Measurements from ENCODE around the gene CDK11B.
"Not testable (repeated sequence)": the region's sequence is repeated elsewhere in the genome, so short reads cannot be mapped to it uniquely, and the experiment has no call there.

CDK11B gene

DNA sequence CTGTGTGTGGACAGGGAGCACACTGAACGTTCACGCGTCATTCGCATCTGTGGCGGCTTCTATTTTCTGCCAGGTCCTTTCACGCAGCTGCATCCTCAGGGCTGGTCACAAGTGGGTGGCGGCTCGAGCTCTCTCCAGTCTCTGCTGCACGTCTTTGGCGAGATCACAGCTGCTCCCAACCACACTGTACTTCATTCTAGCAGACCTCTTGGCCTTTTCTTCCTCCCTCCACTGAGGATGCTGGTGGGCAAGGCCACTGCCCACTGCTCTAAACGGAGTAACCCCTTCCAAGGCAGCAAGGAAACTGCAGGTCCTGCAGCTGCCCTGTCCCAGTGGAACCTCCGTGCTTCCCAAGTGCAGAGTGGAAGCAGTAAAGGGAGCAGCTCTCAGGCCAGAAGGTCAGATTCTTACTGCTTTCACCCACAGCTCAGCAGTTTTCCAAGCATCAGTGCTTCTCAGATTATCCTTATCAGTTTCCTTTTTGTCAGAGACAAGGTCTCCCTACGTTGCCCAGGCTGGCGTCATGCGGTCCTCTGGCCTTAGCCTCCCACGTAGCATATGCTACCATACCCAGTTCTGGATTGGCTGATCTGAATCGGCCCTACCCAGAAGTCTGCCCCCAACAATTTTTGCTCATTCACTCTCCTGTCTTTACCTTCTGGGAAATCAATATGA, 11.1 kb downstream of the CDK11B start:
- not testable (repeated sequence) for DNase-seq

DNA sequence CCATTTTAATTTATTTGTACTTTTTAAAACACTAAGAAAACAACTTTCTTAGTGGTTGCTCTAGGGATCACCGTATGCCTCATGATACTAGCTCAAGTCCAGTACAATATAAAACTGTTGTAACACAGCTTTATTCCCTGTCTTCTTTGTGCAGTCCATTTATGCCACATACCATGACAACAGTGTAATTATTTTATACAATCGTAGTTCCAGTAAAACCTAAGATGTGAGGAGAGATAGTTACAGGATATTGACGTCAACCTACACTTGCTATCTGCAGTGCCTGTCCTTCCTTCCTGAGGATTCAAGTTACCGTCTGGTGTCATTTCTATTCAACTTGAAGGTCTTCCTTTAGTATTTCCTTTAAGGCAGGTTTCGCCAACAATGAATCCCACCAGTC, 12.5 kb downstream of the CDK11B start:
- not testable (repeated sequence) for DNase-seq

DNA sequence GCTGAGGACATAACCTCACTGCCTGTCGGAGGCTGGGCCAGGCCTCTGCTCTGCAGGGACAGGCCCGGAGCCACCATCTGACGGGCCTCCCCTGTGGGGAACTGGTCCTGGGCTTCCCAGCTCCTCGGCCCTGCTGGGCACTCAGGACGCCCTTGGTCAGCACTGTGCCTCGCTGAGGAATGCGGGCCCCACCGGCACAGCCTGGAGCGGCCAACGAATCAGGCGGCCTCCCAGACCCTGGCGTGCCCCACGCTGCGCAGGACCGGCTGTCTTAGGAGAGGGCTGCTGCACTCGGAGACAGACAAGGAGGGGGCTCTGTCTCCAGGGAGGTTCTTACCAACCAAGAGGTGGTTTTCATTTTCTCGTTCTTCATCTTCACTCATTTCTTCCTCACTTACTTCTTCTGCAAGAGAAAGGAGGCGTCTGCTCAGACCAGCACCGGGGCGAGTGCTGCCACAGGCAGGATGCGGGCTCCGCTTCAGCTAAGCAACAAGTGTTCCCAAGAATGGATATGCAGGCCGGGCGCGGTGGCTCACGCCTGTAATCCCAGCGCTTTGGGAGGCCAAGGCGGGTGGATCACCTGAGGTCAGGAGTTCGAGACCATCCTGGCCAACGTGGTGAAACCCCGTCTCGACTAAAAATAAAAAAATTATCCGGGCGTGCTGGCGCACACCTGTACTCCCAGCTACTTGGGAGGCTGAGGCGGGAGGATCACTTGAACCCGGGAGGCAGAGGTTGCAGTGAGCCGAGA, 17.9 kb downstream of the CDK11B start:
- DNase-seq, result not testable (repeated sequence)

DNA sequence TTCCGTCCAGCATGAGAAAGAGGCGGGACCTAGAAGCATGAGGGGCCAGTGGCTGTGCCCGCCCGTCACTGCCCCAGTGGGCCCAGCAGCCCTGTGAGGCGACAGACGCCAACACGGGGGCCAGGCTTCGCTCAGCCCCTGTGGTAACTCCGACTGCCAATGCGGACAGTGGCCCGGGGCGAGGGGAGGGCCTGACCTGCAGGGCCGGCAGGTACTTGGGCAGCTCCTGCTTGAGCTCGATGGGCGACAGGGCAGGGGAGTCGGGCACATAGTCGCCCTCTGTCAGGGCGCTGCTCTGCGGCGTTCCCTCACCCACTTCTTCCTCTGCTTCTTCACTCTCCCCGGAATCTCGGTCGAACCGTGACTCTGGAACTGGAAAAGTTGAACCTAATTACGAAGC, 18.7 kb downstream of the CDK11B start:
- DNase-seq, result not testable (repeated sequence)

DNA sequence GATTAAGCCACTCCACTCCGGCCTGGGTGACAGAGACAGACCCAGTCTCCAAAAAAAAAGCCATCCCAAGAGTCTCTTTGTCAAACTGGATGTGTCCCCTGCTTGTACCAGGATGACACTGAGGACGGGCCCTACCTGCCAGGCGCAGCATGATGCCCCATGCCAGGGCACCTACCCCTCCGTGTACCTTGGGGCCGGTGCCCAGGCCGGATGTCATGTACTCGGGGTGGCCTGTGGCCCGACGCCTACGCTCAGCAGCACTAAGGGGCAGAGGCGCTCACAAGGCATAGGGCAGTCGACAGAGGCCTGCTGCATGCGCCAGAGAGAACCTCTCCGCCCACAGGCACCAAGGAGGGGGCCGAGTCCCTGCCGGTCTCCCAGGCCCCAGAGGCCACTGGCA, 19.4 kb downstream of the CDK11B start:
- DNase-seq, result not testable (repeated sequence)

DNA sequence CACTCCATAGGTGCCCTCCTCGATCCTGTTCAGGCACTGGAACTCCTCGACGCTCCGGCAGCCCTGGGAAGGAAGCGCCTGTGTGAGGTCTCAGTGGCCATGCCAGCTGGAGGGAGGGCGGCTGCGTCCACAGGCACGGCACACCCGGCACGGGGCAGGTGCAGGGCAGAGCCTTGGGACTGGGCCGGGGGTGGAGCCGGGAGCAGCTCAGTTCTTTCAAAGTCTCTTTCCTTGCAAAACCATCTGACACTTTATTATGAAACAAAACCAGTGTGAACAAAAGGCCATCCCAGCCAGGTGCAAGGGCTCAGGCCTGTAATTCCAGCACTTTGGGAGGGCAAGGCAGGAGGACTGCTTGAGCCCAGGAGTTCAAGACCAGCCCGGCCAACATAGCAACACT, 20.3 kb downstream of the CDK11B start:
- not testable (repeated sequence) for DNase-seq

DNA sequence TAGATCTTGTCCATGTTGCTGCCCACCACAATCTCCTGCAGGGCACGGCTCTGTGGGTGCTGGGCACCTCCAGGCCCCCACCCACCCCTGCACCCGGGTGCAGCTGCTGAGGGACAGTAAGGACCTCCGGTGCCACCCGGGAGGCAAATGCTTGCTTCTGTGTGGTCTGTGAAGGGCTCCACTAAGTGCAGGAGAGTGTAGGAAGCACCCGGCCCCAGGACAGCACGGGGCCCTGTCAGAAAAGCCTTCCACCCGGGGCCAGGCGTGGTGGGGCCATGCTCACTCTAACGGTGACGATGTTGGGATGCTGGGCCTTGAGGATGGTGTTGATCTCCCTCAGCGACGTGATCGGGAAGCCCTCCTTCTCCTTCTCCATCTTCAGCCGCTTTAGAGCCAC, 21.3 kb downstream of the CDK11B start:
- DNase-seq, result not testable (repeated sequence)

DNA sequence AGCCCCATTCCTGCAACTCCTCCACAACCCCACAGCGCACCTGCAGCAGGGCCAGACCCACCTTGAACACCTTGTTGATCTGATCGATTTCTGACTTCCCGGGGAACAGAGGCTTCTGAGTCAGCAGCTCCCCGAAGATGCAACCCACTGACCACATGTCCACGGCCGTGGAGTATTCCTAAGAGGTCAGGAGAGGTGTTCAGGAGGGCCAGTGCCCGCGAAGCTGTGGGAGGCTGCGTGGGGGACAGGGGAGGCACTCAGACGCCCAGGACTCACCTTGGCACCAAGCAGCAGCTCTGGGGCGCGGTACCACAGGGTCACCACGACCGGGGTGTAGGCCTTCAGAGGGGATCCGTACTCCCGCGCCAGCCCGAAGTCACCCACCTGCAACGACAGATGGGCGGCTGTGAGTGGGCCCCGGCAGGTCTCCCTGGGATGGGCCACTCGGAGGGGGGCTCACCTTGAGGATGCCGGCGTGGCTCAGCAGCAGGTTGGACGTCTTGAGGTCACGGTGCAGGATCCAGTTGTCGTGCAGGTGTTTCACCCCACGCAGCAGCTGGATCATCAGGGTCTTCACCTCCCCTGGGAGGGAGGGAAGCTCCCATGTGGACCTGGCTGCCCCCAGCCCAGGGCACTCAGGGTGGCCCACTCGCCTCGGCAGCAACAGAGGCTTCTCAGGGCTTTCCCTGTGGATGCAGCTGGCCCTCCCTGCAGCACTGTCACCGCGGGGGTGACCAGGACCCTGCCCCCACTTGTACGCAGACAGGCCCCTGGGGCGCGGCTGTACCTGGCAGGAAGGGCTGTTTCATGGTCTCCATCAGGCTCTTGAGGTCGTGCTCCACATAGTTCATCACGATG, 22.0 kb downstream of the CDK11B start:
- DNase-seq, result not testable (repeated sequence)

DNA sequence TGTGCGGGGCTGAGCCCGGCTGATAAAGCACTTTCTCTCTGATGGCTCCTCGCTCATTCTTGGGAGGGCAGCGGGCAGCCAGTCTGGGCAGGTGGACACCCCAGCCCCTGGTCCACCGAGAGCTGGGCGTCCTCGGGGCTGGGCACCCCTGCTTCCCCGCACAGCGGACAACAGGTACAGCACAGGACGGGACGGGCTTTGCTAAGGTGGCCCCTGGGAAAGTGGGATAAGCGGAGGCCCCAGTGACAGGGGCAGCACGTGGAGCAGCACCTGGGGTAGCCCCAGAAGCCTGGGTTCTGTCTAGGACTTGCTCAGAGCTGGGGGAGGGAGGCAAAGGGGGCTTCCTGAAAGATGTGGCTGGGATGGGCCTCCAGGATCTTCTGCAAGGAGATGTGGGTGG, 24.2 kb downstream of the CDK11B start:
- not testable (repeated sequence) for DNase-seq

DNA sequence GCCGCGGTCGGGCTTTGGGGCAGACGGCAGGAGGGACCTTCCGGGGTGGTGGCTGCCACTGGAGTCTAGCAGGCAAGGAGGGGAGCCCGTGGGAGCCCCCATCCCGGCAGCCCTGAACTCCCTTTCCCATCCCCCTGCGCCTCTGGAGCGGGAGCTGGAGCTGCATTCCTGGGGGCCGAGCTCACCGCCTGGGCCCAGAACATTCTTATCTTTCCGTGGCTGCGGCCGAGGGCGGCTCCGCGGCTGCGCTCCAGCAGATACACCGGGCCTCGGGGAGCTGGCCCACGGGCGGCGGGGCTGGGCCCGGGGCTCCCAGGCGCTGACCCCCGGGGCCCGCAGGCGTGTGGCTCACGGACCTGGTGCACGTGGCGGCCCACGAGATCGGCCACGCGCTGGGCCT, 25.4 kb downstream of the CDK11B start:
- not testable (repeated sequence) for DNase-seq

DNA sequence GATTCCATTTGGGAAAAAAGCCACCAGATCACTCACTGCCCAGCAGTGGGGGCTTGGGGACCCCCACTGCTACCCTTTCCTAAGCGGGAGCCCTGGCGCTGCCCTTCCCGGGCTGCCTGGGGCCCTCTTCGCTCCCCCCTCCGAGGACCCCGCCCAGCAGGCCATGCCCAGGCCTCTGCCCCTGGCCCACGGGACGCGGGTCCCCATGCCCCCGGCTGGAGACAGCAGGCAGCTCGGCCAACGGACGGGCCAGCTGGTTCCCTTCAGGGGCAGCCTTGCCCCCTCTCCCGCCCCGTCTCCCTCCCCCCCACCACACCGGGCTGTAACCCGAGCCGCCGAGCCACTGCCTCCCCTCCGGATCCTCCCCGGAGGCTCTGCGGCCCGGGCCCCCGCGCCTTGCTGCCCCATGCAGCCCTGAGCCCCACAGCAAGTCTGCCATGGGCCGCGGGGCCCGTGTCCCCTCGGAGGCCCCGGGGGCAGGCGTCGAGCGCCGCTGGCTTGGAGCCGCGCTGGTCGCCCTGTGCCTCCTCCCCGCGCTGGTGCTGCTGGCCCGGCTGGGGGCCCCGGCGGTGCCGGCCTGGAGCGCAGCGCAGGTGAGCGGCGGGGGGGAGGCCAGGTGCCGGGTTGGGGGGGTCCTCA, 26.9 kb downstream of the CDK11B start, which contains the start of gene MMP23B:
MMP23B (plus strand) TSS at position 392 of the 639 bp plus-strand sequence; CDS start at position 438, 46 bp downstream.
- no peak for DNase-seq

DNA sequence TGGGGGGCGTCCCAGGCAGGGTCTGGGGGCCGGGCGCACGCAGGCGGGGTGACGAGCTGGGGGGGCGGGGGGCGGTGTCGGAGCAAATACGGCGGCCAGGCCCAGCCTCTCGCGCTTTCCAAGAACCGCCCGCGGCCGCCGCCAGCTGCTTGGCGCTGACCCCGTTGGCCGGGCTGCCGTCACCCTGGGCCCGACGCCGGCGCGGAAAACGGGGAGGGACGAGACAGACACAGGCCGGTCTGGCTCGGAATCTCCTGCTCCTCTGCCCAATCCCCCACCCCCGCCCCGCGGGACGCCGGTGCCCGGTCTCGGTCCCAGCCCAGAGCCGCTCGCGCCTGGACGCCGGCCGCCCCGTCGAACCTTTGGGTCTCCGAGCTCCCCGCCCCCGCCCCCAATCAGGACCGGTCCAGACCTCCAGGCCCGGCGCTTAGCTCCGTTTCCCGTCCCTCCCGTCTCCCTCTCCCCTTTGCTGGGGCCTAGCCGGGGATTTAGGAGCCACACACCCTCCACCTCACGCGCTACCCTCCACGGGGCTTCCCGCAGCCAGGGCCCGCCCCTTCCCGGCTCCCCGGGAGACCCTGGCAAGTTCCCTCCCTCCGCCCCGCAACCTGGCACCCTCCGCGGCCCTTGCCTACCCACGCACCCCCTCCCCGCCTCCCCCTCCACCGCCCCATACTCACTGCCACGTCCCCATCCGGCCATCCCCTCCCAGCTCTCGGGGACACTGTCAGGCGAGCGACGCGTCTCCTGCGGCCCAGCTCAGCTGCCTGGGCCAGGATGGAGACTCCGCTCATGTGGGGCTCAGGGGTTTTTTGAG, 27.6 kb downstream of the CDK11B start:
- DNase-seq, result peak in 2 of 5 experiments; percentile 39 to 57

DNA sequence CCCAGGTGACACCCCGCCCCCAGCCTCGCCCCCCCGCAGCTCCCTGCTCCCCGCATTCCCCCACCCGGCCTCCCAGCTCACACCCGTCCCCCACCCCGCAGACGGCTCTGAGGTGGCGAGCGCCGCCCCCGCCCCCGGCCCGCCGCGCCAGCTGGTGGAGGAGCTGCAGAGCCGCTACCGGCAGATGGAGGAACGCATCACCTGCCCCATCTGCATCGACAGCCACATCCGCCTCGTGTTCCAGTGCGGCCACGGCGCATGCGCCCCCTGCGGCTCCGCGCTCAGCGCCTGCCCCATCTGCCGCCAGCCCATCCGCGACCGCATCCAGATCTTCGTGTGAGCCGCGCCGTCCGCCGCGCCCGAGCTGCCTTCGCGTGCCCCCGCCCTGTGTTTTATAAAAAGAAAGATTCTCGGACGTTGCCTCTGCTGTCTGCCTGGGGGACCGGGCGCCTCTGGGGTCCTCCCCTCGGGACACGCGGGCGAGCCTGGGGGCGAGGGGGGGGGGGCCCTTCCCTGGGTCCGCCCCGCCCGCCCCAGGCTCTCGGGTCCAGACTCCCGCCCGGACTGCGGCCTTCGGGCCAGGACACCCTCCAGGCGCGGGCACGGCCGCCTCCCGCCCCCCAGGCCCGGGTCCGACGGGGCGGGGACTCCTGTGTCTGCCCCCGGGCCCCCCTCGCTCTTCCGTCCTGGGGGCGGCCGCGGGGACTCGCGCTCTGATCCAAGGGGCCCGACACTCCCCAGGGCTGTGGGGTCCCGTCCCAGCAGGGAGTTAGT, 28.4 kb downstream of the CDK11B start:
- peak; percentile 82 to 98 (median 94) for DNase-seq

DNA sequence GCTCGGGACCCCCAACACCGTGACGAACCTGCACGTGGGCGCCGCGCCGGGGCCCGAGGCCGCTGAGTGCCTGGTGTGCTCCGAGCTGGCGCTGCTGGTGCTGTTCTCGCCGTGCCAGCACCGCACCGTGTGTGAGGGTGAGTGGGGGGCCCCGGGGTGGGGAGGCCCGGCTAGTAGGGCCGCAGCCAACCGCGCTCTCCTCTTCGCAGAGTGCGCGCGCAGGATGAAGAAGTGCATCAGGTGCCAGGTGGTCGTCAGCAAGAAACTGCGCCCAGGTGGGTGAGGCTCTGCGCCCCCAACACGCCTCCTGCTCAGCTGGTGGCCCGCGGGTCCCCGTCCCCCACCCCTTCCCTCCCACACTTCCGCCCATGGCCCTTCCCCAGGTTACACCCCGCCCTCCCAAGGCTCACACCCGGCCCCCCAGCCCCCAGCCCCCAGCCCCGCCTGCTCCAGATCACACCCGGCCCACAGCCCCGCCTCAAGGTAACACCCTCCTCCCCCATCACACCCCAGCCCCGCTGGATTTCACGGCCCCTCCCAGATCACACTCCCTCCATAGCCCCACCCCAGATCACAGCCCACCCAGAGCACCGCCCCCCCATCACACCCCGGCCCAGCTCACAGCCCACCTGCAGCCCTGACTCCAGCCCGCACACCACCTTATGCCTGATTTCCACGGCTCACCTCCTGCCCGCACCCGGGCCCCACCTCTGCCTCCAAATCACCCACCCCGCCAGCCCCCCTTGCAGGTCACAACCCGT, 29.2 kb downstream of the CDK11B start:
- DNase-seq, result peak in 4 of 5 experiments; percentile 35 to 95 (median 77)

DNA sequence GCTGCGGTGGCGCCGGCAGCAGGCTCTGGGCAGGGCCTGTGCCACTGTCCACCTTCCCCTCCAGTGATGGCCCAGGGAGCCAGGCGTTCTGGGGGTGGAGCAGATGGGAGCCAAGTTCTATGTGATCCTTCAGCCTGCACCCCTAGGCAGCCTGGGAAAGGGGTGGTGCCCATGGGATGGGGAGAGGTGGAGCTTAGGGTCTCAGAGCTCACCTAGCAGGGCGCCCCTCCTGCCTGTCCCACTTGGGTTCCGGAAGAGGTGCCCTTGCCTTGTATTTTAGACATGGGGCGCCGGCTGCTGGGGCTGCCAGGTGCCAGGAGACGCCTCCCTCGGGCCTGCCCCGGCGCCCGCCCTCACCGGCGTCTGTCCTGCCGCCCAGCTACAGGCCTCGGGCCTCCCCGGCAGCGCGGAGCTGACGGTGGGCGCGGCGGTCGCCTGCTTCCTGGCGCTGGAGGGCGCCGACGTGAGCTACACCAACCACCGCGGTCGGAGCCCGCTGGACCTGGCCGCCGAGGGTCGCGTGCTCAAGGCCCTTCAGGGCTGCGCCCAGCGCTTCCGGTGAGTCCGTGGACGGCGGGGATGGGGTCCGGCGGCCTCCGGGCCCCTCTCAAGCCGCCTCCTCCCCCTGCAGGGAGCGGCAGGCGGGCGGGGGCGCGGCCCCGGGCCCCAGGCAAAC, 29.9 kb downstream of the CDK11B start:
- DNase-seq, result peak in 3 of 5 experiments; percentile 31 to 47 (median 40)

DNA sequence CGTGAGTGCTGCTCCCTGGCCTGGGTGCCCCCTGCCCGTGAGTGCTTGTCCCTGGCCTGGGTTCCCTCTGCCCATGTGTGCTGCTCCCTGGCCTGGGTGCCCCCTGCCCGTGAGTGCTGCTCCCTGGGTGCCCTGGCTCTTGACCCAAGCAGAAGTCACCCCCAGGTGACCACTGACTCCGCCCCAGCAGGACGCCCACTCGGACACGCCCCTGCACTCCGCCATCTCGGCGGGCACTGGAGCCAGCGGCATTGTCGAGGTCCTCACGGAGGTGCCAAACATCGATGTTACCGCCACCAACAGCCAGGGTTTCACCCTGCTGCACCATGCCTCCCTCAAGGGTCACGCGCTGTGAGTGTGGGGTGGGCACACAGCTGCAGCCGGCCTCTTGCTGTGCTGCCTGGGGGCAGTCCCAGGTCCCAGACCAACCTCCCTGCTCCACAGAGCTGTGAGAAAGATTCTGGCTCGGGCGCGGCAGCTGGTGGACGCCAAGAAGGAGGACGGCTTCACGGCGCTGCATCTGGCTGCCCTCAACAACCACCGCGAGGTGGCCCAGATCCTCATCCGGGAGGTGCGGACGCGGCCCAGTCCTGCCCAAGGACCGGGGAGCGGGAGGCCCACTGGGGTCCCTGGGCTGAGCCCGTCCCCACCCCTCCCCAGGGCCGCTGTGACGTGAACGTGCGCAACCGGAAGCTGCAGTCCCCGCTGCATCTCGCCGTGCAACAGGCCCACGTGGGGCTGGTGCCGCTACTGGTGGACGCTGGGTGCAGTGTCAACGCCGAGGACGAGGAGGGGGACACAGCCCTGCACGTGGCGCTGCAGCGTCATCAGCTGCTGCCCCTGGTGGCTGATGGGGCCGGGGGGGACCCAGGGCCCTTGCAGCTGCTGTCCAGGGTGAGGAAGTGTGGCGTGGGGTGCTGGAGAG, 30.7 kb downstream of the CDK11B start:
- no peak for DNase-seq

DNA sequence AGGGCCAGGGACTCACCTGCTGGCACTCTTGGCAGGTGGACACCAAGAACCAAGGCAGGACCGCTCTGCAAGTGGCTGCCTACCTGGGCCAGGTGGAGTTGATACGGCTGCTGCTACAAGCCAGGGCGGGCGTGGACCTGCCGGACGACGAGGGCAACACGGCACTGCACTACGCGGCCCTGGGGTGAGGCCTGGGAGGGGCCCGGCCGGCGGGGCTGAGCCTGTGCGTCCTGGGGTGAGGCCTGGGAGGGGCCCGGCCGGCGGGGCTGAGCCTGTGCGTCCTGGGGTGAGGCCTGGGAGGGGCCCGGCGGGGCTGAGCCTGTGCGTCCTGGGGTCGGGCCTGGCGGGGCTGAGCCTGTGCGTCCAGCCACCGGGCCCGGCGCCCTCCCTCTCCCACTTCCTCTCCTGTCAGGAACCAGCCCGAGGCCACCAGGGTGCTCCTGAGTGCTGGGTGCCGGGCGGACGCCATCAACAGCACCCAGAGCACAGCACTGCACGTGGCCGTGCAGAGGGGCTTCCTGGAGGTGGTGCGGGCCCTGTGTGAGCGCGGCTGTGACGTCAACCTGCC, 31.5 kb downstream of the CDK11B start:
- DNase-seq, result no peak

Measured in T-helper 2 cell (primary cell).